DMS114 treated with DMSO at 0.1 percent for 48 hours (cell line): ENCODE data around the gene ADIPOR2.

Source experiments
- DNase-seq: peaks from one replicate; lab custom pipeline; 2025; ENCODE audit not compliant: unreplicated experiment; lab: John Stamatoyannopoulos, UW

The ADIPOR2 gene

DNA sequence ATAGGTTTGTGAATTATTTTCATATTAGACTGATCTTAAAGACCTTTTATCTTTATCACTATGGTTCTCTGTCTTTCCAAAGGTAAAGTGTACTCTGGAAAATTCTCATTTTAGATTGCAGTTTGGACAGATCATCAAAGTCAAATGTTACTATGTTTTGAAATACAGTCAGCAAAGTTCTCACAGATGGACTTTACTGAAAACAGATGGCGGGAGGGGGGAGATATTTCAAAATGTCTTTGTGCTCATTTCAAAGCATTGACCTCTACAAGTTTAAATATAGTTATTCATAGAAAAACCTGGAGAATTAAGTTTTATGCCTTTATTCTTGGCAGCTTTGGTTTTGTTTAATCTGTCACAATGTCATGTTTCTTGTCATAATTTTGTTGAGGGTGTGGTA is 77.7 kb downstream of the ADIPOR2 start:
- no peak for DNase-seq

DNA sequence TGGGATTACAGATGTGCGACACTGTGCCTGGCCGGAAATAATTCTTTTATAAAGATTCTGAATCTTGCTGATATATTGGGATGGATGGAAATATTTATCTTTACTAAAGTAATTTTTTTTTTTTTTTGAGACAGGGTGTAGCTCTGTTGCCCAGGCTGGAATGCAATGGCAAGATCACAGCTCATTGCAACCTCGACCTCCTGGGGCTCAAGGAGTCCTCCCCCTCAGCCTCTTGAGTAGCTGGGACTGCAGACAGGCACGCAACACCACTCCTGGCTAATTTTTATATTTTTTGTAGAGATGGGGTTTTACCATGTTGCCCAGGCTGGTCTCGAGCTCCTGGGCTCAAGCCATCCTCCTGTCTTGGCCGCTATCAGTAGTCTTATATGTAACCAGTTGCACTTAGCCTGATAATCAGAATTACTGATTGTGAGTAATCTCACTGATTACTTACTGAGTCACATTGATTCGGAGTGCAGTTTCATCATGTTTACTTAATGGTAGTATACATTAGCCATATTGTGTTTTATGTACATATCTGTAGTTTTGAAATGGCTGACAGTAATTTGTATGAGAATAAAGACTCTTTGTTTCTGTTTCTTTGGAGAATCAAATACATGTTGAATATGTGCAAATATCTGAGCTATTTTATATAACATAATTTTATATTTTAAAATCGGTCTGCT is 79.1 kb downstream of the ADIPOR2 start:
- DNase-seq: no peak

DNA sequence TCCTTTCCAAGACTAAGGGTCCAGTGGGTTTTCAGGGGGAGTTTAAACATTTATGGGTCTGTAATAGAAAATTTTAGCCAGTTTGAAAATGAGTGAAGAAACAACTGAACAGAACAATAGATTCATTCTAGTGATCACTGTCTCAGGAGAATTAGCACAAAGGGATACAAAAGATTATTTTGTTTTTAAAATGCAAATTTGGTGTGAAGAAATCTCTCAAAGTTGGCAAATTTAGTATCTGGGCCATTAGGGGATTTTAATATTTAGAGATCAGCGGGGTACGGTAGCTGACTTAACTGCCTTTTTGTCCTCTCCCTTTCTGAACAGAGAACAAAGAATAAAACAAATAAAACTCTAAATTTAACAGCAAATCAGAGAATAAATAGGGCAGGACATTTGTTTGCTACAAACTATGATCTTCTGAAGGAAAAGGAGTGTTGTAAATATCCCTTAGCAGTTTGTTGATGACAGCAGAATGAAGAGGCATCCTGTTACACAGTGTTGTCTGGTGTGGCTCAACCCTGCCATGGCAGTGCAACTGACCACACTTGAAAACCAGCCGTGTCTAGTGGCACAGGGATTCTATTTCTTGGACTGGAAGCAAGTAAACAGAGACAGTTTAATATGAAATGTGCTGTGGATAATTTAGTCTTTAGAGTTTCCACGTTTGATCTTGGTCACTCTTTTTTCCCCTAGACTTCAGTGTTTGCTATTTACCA is 83.2 kb downstream of the ADIPOR2 start:
- no peak for DNase-seq

DNA sequence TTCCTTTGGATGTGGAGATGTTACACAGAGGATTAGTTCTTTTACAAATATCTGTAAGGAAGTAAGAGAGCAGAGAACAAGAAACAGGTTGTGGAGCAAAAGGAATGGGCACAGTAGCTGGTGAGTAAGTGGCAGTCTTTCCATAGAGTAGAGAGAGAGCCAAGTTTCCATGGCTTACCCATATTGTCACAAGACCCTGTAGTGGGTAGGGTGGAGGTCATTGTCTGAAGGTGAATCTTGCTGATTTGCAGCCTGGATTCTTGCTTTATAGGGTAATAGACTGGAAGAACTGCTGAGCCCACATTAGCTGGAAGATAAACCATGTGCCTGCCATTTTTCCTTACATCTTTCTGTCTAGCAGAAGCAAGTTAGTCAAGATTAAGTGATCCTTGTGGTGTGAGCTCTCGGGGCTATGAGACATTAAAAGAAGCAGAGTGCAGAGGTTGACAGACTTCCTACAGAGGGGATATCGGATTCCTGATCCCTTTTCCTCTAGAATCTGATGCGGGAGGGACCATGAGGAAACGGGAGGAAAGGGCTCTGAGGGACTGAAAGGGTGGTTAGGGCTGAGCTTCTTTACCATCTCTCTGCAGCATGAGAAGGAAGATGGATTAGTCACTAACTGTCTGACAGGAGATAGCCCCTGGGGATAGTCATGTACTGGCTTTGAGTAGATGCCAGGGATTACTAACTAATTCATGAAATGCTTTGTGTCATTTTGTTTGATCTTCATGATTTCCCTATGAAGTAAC is 85.5 kb downstream of the ADIPOR2 start:
- DNase-seq: no peak

DNA sequence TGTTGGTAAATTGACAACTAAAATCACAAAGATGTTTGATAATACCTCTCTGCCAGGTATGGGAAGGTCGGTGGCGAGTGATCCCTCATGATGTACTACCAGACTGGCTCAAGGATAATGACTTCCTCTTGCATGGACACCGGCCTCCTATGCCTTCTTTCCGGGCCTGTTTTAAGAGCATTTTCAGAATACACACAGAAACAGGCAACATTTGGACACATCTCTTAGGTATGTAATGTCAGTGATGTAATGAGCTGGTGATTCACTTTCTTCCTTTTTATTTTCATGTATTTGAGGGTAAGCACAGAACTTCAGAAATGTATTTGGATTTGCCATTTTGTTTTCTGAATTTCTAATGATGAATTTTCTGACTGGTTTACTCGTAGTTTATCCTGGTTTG is 86.9 kb downstream of the ADIPOR2 start:
- DNase-seq: no peak

DNA sequence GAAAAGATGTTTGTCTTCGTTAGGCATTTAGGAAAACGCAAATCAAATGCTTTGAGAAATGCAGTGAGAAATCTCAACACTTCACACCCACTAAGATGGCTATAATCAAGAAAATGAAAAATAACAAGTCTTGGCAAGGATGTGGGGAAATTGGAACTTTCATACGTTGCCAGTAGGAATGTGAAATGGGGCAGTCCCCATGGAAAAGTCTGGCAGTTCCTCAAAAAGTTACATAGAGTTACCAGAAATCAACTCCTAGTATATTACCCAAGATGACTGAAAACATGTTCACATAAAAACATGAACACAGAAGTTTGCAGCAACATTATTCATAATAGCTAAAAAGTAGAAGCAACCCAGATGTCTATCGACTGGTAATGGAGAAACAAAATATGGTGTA is 88.0 kb downstream of the ADIPOR2 start:
- no peak for DNase-seq

DNA sequence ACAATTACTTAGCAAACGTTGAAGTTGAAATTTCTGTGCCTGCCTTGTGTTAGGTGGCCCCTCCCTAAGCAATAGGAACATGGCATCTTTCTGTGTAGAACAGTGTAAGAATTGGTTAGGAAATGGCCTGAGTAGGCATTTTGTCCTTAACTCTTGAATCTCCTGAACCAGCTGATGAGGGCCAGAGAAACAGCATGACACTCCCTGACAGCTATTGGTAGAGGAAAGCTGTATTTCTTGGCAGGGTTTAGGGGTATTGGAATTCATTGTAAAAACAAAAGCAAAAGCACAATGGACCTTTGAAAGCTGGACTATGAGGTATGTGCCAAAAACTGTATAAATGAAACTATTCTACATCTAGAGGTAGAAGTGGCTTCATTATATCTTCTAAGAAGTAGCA is 88.9 kb downstream of the ADIPOR2 start:
- DNase-seq: no peak

DNA sequence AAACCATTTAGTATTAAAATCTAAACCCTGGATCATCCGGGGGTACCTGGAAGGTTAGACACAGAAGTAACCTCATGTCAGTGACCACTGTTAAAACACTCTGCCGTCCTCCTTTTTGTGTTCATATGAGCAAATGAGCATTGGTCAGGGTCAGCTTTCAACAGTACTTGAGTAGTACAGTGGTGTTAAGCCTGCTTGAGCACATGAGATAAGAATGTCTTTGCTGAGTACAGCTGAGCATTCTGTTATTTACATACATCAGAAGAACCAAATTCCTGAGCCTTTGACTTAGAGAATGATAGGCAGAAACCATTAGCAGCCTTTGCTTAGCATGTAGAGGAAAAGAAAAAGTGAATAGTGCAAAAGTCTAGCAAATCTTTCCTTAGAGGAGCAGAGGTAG is 90.9 kb downstream of the ADIPOR2 start:
- DNase-seq: no peak

DNA sequence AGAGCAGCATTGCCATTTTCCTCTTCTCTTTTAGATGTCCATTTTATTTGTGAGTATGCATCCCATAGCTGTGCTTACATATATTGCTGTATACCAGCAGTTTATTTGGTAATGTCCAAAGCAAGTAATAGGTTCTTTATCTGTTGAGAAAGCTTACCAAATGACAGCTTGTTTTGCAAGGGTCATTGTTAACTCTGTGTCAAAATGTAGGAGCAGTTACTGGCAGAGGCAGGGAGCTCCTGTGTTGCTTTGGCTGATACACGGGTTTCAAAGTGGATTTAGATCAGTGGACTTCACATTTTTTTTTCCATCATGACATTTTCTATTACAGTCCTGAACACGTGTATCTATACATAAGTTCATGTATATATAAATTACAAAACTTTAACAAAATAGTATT is 91.3 kb downstream of the ADIPOR2 start:
- DNase-seq: no peak

DNA sequence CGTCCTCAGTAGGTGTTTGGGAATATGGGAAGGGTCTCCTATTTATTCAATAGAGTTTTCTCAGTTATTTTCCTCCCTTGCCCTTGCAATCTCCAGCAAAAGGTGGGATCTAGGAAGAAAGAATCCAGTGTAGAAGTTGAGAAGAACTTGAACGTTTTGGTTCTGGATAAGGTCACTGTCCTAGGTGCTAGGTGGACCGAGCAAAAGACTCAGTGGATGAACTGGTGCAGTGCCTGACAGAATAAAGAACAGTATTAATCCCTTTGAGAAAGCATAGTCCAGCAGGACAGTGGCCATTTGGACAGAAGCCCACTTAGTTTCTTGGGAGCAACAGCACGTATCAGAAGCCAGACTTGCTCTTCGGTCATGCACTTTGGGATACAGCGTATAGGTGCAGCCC is 96.8 kb downstream of the ADIPOR2 start:
- DNase-seq: no peak

DNA sequence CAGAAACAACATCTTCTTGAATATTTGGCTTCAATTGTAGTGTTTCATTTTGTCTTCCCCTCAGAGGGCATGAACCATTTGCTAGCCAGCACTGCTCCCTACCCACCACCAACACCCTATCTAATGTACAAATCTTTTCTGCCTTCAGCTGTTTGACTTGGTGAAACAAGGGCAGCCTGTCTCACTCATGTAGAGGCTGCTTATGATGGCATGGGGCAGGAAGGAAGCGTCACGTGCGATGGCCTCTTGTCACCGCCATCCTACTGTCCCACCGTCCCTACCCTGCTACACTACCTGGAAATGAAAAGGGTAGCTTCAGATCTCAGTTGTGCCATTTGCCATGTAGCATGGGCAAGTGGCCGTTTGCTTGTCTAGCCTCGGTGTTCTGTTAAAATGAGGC is 99.6 kb downstream of the ADIPOR2 start:
- DNase-seq: no peak

DNA sequence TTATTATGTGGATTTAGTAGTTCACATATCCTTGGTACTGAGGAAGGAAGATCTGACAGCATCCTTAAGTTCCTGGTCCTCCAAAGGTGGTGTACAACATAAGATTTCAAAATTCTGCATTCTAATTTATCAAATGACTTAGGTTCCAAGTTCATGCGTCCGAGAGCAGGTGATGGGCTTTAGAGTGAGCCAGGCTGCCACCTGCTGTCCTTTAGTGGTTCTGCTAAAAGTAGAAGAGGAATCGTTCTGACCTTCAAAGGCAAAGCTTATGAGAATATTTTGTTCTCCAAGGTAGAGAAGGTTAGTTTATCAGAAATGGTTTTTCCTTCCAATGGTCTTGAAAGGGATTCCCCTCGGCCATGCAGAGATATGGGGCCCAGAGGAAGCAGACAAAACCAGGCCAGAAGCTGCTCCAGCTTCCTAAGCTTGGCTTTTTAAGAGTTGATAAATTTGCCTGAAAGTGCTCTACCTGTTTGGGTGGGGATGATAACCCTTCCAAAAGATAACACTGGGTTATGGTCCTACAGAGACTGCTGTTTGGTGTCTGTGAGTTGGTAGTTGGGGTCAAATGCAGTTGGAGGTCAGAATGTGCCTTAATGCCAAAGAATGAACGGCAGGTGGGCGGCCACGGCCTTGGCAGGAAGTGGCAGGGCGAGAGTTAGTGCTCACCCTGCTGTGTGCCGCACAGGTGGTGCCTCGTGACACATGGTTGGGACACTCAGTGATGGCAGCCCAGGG is 100.4 kb downstream of the ADIPOR2 start:
- peak; percentile 66 for DNase-seq

DNA sequence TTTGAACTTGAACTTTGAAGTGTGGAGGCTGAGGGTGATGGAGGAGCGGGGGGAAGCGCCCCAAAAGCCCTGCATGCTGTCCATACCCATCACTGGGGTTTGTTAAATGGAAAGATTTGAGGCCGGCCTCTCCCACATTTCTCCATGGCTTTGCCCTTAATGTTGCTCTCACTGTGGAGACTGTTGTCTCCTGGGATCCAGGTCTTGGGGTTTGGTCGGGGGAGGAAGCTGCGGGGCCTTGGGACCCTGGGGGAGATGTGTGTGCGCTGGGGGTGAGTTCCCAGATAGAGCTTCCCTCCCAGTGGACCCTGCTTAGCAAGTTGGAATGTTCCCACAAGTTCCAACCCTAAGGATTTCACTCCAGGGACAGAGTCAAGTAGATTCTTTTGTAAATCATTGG is 101.5 kb downstream of the ADIPOR2 start:
- DNase-seq: no peak

DNA sequence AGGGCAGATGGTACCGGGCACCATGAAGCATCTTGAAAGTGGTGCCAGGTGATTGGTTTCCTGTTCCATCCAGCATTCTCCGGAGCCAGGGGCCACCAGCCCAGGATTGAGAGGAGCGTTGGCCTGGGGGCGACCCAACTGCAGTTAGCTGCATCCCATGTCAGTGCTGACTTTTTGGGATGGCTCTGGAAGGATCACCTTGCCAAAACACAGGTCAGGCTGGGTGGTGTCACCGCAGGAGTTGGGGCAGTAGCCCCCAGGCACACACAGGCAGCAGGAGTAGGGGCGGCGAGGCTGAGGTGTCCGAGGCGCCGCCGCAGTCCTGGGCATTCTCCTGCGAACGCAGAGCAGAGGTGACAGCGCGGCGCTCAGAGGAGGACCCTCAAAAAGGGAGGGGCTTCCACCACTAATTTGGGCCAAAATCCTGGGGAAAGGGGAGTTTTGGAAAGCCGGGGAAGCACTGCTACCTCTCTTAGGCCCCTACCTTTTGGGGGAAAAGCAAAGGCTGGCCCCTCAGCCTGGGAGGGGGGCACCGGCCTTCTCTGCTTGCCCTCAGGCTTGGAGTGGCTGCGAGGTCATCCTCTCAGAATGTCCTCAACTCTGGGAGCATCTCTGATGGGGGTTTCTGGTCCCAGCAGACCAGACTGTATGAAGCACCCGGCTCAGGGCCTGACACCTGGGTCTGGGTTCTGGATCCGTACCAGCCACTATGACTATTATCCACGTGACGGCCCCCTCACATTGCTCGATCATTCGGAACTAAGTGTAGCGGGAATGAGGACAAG is 102.7 kb downstream of the ADIPOR2 start:
- DNase-seq: no peak

DNA sequence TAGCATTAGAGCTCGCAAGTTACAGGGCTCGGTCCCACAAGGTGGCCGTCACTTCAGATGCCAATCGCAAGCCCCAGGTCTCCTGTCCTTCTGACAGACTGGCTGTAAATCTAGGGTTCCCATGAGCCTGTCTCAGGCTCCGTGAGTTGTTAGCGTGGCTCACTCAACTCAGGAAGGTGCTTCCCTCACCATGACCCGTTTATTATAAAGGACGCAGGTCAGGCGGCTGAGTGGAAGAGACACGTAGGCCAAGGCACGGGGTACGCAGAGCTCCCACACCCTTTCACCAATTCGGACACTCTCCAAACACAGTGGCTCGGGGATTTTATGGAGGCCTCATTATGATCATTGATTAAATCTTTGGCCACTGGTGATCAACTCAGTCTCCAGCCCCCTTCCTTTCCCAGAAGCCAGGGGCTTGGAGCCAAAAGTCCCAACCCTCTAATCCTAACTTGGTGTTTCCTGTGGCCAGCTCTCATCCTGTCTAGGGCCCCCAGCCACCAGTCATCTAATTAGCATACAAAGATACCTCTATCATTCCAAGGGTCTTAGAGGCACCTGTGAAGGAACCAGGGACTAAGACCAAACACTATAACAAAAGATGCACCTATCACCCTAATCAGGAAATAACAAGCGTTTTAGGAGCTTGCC is 103.7 kb downstream of the ADIPOR2 start:
- DNase-seq: no peak

DNA sequence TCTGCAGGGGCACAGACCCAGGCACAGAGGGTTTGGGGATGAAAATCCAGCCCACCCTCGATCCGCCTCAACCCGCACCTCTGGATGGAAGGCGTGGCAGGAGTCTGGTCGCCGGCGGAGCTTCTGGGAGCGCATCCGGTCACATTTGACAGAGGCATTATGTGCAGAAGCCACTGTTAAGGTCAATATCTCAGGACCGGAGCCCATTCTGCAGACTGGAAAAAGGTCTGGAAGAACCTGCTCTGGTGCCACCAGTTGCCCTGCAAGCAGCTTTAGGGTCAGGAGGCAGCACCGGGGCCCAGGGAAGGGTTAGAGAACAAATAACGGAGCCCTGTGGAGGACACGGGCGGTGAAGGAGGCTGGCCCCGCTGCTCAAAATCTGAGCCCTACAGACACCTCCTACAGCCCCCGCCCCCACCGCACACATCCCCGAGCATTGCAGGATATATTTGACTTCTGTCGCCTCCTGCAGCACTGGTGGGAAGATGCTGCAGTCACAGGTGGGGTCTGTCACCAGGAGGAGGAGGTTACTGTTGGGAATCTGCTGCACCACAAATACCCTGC is 104.4 kb downstream of the ADIPOR2 start:
- DNase-seq: no peak

DNA sequence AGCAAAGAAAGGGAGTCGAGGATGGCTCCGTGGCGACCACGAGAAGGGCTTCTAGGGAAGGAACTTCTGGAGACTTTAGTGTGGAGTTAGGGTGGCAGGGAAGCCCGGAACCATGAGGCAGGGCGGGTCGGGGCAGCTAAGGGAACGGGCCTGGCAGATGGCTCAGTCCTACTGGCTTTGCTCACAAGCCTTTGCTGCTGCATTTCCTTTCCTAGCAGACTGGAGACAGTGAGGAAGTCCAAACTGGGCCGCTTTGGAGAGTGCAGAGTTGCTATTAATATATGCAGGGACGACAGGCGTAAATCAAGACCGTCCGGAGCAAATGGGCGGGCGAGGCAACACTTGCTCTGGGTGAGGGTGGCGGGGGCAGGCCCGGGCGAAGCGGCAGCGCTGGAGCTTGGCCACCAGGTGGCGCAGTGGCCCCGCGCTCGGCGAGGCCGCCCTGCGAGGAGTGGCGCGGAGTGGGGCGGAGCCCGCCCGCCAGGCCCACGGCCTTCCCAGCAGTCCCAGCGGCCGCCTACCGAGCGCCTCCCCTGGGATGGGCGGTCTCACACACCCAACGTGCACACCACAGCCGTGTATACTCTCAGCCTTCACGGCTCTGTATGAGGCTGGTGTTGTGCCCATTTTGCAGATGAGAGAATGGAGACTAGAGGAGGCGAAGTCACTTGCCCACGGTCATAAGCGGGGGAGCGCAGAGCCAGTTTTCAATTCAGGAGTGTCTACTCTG is 105.1 kb downstream of the ADIPOR2 start:
- peak; percentile 73 for DNase-seq

DNA sequence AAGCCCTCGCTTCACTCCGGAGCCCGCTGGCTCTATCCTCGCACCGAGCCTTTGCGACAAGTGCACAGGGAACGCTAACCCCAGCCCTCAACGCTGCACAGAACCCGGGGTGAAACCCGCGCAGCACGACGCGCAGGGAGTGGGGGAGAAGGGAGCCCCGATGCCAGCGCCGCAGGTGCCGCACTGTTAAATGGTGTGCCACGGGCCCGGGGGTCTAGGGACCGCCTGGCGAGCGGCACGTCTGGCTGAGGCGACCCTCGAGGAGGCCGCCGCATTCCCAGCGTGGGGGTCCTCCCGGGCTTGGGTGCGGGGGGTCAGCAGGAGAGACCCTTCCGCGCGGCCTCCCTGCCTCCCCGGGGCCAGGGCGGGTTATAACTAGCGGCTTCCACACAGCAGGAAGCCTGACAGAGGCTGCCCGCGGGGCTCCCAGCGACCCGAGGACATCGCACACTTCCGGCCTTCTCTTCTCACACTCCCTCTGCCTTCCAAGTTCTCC is 105.7 kb downstream of the ADIPOR2 start:
- no peak for DNase-seq
